Keratinocyte (primary cell): ENCODE measurements around the gene OSBPL10. TPM values are rescaled to one million over a fixed set of nuclear protein-coding genes. Genes with fewer than 3 reads are reported as not detected.

ENCODE experiments used
- DNase-seq: peaks from one replicate; pipeline ENCODE4 v3.0.0-alpha.2; 2011; ENCODE audit warnings: low read depth, missing footprints, low spot score
- FAIRE-seq: peaks from 2 replicates; lab custom pipeline; 2011; peaks lifted over from hg19 to GRCh38; lab: Jason Lieb, UNC
- H2AFZ ChIP-seq: 2 replicates; pipeline ENCODE4 v1.6.0; 2012; ENCODE audit warnings: low read length, control low read depth, inconsistent platforms; ENCODE audit not compliant: control insufficient read depth
- H3K27ac ChIP-seq: 2 replicates; pipeline ENCODE4 v1.5.1; 2011; ENCODE audit warnings: low read length; ENCODE audit not compliant: control insufficient read depth, insufficient read depth
- H3K27me3 ChIP-seq: 3 replicates; pipeline ENCODE4 v1.6.0; 2011; ENCODE audit warnings: low read length; ENCODE audit not compliant: control insufficient read depth, insufficient read depth; ENCODE audit errors: extremely low read depth
- H3K36me3 ChIP-seq, 2 experiments: 2 replicates in 1 of 2; 3 replicates in 1 of 2; pipeline ENCODE4 v1.5.1; 2011; ENCODE audit warnings: low read length in 2 of 2, mild to moderate bottlenecking in 1 of 2; ENCODE audit not compliant: control insufficient read depth in 2 of 2, insufficient read depth in 2 of 2; ENCODE audit errors: extremely low read depth in 1 of 2
- H3K4me1 ChIP-seq: 3 replicates; pipeline ENCODE4 v1.5.1; 2011; ENCODE audit warnings: low read length; ENCODE audit not compliant: control insufficient read depth, insufficient read depth; ENCODE audit errors: extremely low read depth
- H3K4me2 ChIP-seq: 3 replicates; pipeline ENCODE4 v1.6.0; 2011; ENCODE audit warnings: low read depth, low read length; ENCODE audit not compliant: control insufficient read depth, insufficient read depth; ENCODE audit errors: extremely low read depth
- H3K4me3 ChIP-seq, 3 experiments: fragments of 200-600 bp in 1 of 3; sonication (generic) in 1 of 3; 2 replicates in 2 of 3; 3 replicates in 1 of 3; pipeline ENCODE4 v1.5.1; 2011 to 2016; ENCODE audit warnings: low read length in 3 of 3, mild to moderate bottlenecking in 3 of 3, control low read depth in 2 of 3, inconsistent platforms in 1 of 3, low read depth in 1 of 3, mixed read lengths in 1 of 3, mixed run types in 1 of 3, moderate library complexity in 1 of 3; ENCODE audit not compliant: control insufficient read depth in 2 of 3, insufficient read depth in 2 of 3; ENCODE audit errors: extremely low read depth in 1 of 3
- H3K79me2 ChIP-seq: 2 replicates; pipeline ENCODE4 v1.6.0; 2012; ENCODE audit warnings: low read length; ENCODE audit not compliant: control insufficient read depth, insufficient read depth
- H3K9ac ChIP-seq: 3 replicates; pipeline ENCODE4 v1.6.0; 2011; ENCODE audit warnings: low read length; ENCODE audit not compliant: control insufficient read depth, insufficient read depth; ENCODE audit errors: extremely low read depth
- H3K9me1 ChIP-seq: 3 replicates; pipeline ENCODE4 v1.6.0; 2011; ENCODE audit warnings: low read length; ENCODE audit not compliant: control insufficient read depth, insufficient read depth; ENCODE audit errors: extremely low read depth
- H3K9me3 ChIP-seq: 2 replicates; pipeline ENCODE4 v1.5.1; 2012; ENCODE audit warnings: low read depth, low read length; ENCODE audit not compliant: control insufficient read depth
- H4K20me1 ChIP-seq: 3 replicates; pipeline ENCODE4 v1.6.0; 2011; ENCODE audit warnings: low read length; ENCODE audit not compliant: control insufficient read depth, insufficient read depth; ENCODE audit errors: extremely low read depth
- EZH2 ChIP-seq: IDR thresholded peaks from one replicate; pipeline ENCODE4 v1.6.1; 2012; ENCODE audit warnings: inconsistent platforms, mild to moderate bottlenecking, low read length, moderate library complexity
- dilution Hi-C: fragments of 300-500 bp; cut with MboI; formaldehyde crosslinking; loops from one replicate; pipeline ENCODE4 v1.7.0; 2020; ENCODE audit warnings: low sequenced_read_pairs; ENCODE audit not compliant: extremely low pct_ligation_motif_present
- polyA plus RNA-seq, 5 experiments: library from polyadenylated mRNA; depleted of rRNA in 3 of 5; stranded (reverse) in 3 of 5; stranded (forward) in 1 of 5; unstranded in 1 of 5; fragments of >200 nt; gene quantifications; 1 replicate in 1 of 5; 2 replicates in 3 of 5; 3 replicates in 1 of 5; pipeline versions ENCODE4 v1.2.1 to v1.2.3, GENCODE V29; 2011 to 2012; ENCODE audit warnings: missing spikeins in 2 of 5, low read depth in 1 of 5, low replicate concordance in 1 of 5
- TF ChIP-seq, protein P1 (sequence below), 3 experiments: IDR thresholded peaks in 1 of 3; conservative IDR thresholded peaks in 1 of 3; optimal IDR thresholded peaks in 1 of 3; 2 replicates in 2 of 3; 3 replicates in 1 of 3; pipeline versions ENCODE3 to v1.5.1; 2011; ENCODE audit warnings: low read length in 3 of 3, mild to moderate bottlenecking in 3 of 3, moderate library complexity in 2 of 3, control low read depth in 1 of 3, inconsistent platforms in 1 of 3; ENCODE audit not compliant: insufficient read depth in 2 of 3; ENCODE audit errors: extremely low read depth in 1 of 3

The OSBPL10 gene
- polyA plus RNA-seq, 1 donor (not counting 4 experiments of a cell fraction or from before 2014, with no cell fraction given): 50.1 TPM

DNA sequence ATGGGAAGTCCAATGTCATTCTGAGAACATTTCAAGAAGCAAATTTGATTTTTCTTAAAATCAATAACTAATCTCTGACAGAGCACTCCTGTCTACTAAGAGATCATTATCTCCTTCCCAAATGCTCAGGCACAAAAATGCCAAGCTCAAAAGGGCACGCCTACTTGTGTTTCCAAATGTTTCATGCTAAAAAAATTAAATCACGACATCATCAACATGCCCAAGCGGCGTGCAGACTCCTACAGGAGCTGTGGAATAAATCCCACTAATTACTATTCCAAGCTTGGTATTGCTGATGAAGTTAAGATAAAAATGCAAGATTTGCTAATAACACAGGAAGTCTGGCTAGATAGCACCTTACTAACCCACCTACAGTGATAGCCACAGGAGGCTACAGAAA, 140.8 kb downstream of the OSBPL10 start:
- peak overlapping the region; percentile 53 for H3K27ac ChIP-seq
- H4K20me1 ChIP-seq: no peaks in the 10 kb centered on the region
- H3K79me2 ChIP-seq: peaks cover 75% of the 10 kb centered on the region
- FAIRE-seq (peak; percentile 84), DNase-seq (peak; percentile 30)
- H3K9ac ChIP-seq: no peak overlapping the region
- no peaks in the 10 kb centered on the region for H3K9me3 ChIP-seq
- peak overlapping the region in 2 of 3 experiments; percentile 11 to 19 for H3K4me3 ChIP-seq
- peaks cover 0 to 3% of the 10 kb centered on the region in 2 experiments for H3K36me3 ChIP-seq
- H3K4me2 ChIP-seq: peak overlapping the region; percentile 63
- TF ChIP-seq, protein P1, sequence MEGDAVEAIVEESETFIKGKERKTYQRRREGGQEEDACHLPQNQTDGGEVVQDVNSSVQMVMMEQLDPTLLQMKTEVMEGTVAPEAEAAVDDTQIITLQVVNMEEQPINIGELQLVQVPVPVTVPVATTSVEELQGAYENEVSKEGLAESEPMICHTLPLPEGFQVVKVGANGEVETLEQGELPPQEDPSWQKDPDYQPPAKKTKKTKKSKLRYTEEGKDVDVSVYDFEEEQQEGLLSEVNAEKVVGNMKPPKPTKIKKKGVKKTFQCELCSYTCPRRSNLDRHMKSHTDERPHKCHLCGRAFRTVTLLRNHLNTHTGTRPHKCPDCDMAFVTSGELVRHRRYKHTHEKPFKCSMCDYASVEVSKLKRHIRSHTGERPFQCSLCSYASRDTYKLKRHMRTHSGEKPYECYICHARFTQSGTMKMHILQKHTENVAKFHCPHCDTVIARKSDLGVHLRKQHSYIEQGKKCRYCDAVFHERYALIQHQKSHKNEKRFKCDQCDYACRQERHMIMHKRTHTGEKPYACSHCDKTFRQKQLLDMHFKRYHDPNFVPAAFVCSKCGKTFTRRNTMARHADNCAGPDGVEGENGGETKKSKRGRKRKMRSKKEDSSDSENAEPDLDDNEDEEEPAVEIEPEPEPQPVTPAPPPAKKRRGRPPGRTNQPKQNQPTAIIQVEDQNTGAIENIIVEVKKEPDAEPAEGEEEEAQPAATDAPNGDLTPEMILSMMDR (optimal IDR thresholded peaks at IDR 0.05 in 1 of 3, IDR thresholded peaks at IDR 0.05 in 1 of 3, conservative IDR thresholded peaks at IDR 0.05 in 1 of 3; ENCODE audit: extremely low read depth in 1 of 3, insufficient read depth in 2 of 3, low read length in 3 of 3): no peak
- TF ChIP-seq EZH2: no peak
- no peaks in the 10 kb centered on the region for H3K9me1 ChIP-seq
- H3K4me1 ChIP-seq: peaks cover 28% of the 10 kb centered on the region
- H3K27me3 ChIP-seq: no peaks in the 10 kb centered on the region
- dilution Hi-C loops: no loop called here
- no peak overlapping the region for H2AFZ ChIP-seq

GRCh38 chr3:31839144-31839917, 141.7 kb downstream of the OSBPL10 start:
- TF ChIP-seq EZH2: no peak
- TF ChIP-seq, protein P1 (optimal IDR thresholded peaks at IDR 0.05 in 1 of 3, IDR thresholded peaks at IDR 0.05 in 1 of 3, conservative IDR thresholded peaks at IDR 0.05 in 1 of 3; ENCODE audit: extremely low read depth in 1 of 3, insufficient read depth in 2 of 3, low read length in 3 of 3): no peak
- Histone ChIP-seq H3K4me1 (peaks cover 28% of the 10 kb centered on the region), H3K27me3 (no peaks in the 10 kb centered on the region), H3K9me1 (no peaks in the 10 kb centered on the region), H3K9me3 (no peaks in the 10 kb centered on the region), H3K4me3 (no peak overlapping the region), H3K4me2 (no peak overlapping the region), H2AFZ (no peak overlapping the region), H3K36me3 (peaks cover 0 to 3% of the 10 kb centered on the region in 2 experiments), H3K27ac (peak overlapping the region; percentile 53), H3K79me2 (peaks cover 74% of the 10 kb centered on the region), H4K20me1 (no peaks in the 10 kb centered on the region), H3K9ac (no peak overlapping the region)
- DNase-seq: no peak
- dilution Hi-C loops: no loop called here
- FAIRE-seq: no peak
